ENCODE results near the gene NR1D2.
A peak's percentile ranks its signal among the peaks of the same experiment; 100 is the strongest.
"Not testable (repeated sequence)": the region's sequence is repeated elsewhere in the genome, so short reads cannot be mapped to it uniquely, and the experiment has no call there.

Gene NR1D2

DNA sequence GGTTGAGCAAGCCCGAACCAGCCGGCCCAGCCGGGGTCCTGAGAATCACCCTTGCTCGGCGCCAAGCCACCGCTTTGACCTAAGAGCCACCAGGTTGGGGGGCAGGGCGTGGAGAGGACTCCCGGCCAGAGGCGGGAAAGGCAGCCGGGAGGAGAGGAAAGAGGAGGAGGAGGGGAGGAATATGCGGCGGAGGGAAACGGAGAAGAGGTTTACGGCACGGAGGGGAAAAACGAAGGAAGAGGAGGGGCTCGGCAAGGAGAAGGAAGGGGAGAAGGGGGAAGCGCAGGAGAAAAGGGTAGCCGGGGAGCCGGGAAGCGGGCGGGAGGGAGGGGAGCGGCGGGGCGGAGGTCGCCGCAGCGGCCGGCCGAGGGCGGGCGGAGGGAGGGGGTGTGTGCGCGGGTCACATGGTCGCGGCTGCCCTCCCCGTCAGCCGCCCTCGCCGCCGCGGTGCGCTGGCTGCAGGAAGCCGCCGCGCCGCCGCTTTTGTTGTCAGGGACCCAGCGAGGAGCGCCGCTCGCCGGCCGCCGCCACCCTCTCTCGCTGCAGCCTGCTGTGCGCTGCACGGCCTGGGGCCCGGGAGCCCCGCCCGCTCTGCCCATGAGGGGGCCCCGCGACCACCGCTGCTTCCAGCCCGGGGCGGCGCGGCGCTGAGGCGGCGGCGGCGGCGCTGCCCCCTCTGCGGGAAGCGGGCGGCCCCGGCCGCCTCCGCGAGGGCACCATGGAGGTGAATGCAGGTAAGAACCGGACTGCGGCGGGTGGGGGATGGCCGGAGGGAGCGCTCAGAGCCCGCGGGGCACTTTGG is at the start of gene NR1D2:
NR1D2 (plus strand) TSS at position 426 of the 802 bp plus-strand sequence; CDS start at position 719, 293 bp downstream.
- DNase-seq, result peak; percentile 92

DNA sequence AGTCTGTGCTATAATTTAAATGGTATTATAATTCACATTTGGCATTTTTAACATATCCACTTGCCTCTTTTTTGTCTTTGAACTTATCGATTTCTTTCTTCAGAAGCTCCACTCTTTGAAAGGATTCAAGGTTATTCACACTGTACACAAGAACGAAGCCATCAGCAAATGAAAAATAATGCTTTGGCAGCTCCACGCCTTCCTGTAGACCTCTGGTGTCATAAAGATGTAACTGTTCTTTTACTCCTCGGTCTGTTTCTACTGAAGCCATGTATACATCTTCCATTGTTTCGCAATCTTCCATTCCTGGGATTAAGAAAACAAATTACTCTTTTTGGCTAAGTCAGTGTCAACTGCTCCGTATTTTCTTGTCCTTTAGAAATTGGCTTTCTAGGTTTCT is 44.3 kb upstream of the NR1D2 start:
- no peak for DNase-seq

DNA sequence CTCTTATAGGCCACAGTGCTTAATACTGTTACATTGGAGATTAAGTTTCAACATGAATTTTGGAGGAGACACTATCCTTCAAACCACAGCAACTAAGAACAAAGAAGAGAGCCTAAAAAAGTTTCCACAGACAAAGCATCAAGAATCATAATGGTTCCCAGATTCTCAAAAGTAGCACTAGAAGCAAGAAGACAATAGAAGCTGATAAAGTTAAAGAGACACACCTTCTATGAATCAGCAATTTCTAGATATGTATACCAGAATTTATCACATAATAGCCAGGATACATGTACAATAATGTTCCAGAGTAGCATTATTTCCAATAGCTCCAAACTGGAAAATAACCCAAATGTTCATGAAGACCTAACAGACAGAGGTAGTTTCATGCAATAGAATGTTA is 40.5 kb upstream of the NR1D2 start:
- peak; percentile 46 for DNase-seq

DNA sequence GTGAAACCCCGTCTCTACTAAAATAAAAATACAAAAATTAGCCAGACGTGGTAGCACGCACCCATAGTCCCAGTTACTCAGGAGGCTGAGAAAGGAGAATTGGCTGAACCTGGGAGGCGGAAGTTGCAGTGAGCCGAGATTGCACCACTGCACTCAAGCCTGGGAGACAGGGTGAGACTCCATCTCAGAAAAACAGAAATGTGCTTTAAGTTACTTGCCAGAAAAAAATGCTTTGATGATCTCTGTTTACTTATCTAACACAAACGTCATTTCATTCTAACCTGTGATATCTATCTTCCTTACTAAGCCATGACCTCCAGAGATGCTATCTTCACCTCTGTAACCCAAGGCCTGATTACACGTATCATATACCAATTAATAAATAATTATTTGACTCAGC is 35.7 kb upstream of the NR1D2 start:
- DNase-seq, result no peak

DNA sequence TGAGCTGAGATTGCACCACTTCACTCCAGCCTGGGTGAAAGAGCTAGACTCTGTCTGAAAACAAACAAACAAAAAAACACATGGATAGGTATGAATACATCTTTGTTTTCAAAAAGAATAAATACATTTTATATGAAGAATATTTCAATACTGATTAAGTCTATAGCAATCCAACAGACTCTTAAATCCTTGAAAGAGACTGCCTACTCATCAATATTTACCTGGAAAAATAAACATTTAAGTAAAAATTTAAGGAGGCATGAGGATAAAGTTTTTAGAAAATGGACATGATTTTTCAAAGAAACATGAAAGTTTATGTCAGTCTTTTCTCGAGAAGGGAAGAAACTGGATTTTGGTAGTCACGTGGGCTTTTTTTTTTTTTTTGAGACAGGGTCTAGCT is 33.7 kb upstream of the NR1D2 start:
- no peak for DNase-seq

DNA sequence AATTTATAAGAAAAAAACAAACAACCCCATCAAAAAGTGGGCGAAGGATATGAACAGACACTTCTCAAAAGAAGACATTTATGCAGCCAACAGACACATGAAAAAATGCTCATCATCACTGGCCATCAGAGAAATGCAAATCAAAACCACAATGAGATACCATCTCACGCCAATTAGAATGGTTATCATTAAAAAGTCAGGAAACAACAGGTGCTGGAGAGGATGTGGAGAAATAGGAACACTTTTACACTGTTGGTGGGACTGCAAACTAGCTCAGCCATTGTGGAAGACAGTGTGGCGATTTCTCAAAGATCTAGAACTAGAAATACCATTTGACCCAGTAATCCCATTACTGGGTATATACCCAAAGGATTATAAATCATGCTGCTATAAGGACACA is 32.8 kb upstream of the NR1D2 start:
- not testable (repeated sequence) for DNase-seq

DNA sequence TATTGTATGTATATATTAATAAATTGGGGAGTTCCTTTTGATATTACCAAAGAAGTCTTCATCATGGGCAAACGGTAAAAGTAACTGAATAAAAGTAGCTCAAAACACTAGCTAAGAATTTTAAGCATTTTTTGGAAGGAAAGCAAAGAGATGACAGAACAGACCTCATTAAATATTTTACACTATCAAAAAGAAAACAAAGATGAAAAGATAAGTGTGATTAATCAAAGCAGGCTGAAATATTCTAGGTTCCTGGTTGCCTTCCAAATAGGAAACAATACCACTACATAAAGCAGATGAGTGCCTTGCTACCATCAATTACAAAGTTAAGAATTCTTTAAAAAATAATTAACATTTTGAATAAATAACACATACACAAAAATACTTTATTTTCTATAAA is 31.9 kb upstream of the NR1D2 start:
- DNase-seq, result no peak

DNA sequence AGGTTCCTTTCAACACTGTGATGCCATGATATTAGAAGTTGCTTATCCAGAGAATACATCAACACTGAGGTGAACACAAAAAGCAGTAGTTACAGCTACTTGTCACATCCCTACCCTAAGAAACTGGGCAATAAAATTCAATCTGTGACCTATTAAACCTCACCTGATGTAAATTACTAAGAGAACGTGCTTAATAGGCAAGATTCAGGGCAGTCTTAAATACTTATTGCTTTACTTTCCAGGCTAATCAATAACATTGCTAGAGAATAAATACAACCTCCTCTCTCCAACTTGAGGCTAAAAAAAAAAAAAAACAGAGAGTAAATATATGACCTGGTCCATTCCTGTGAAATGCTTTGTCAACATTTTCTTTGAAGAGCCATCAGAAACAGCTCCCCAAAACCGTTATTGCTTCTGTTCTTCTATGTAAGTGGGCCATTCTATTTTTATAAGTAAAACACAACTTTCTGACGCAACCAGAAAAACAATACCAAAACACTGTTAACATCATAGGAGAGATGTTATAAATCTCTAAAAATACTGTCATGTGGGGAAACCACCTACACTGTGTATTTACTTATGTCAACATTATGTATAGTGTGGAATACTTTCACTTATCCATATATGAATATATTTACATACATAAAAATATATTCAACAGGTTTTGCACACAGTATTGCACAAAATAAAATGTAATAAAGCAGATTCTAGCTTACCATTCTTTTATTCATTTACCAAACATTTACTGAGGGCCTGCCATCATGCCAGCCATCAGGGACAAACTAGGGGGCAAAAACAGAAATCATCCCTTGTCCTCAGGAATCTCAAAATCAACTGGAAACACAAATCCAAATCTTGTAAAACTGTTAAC is 31.0 kb upstream of the NR1D2 start:
- DNase-seq, result no peak

DNA sequence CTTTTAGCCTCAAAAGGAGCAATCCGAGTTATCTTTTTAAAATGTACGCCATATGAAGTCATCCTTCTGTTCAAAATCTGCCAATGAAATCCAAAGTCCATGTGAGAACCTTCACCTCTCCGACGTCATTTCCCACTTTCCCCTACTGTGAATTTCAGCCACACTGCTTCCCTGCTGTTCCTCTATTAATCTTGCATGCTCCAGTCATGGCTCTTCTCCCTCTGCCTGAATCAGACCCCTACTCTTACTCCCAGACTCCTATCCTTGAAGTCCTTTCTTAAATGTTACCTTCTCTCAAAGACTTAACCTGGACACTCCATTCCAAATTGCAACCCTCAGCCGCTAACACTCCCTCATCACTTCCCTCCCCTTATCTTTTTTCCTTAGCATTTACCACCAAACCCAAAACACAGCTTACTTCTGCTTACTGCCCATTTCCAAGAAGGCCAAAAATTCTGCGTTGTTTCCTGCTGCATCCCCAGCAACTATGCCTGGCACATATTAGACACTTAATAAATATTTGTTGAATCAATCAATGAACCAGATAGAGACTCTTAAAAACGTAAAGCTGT is 29.5 kb upstream of the NR1D2 start:
- peak; percentile 58 for DNase-seq

DNA sequence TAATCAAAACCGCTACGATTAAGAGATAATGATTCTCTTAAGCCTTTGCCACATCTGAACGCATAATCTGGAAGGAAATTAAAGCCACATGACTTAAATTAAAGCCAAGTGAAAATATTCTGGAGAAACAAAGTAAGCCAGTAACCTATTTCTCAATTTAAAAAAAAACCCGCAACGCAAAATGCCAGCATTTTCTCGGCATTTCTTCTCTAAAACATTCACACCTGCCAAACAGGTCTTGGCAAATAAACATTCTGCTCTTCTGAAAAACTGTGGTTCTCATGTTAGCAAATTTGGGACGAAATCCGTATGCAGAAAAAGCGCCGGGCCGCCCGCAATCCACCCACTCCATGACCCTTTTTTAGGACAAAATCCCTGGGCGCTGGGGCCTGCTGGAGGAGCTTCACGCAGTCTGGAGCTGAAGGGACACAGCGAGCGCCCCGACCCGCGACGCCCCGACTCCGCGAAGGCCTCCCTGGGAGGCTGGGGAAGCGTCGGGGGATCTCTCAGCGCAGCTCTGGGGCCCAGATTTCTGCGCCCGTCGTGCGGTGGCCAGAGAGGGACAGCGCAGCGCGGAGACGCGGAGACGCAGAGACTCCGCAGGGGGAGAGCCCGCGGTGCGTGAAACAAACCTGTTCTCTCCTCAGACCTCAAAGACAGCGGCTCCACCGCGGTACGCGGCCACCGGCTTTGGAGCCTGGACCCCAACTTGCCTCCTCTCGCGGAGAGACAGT is 28.8 kb upstream of the NR1D2 start:
- DNase-seq, result no peak

DNA sequence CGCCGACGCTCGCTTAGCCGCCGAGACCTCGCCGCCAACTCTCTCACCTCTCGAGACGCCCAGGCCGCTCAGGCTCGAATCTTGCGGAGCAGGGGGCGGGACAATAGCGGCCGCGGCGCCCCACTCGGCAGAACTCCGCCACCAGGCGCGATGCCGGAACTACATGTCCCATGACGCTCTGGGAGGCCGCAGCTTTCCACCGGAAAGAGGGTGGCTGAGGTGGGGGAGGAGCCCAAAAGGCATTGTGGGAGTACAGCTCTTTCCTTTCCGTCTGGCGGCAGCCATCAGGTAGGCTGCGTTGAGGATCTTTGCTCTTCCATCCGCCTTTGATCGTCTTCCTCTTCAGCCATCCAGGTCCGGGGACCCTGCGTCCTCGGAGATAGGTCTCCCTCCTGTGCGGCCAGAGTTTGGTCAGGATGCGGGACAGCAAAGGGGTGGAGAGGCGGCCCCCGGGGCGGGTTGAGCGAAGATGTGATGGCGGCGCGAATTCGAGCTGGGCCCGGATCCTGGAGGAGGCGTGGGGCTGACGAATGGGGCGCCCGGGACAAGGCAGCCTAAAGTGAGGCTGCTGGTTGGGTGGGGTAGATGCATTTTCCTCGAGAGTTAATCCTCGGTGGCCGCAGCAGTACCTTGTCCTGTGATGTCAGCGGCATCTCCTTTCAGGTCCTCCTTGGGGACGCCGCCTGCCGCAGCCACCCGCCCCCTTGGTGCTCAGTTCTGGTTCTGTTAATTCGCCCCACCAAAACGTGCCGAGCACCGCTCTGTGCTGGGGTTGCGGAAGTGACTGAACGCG is 28.0 kb upstream of the NR1D2 start, which contains the start of the genes NKIRAS1 and RPL15:
NKIRAS1 (minus strand) TSS at position 105 of the 793 bp plus-strand sequence. CDS start 6,086 bp downstream, outside the sequence.
RPL15 (plus strand) TSS at position 247 of the 793 bp plus-strand sequence. CDS start 728 bp downstream, outside the sequence.
- peak; percentile 99 for DNase-seq

DNA sequence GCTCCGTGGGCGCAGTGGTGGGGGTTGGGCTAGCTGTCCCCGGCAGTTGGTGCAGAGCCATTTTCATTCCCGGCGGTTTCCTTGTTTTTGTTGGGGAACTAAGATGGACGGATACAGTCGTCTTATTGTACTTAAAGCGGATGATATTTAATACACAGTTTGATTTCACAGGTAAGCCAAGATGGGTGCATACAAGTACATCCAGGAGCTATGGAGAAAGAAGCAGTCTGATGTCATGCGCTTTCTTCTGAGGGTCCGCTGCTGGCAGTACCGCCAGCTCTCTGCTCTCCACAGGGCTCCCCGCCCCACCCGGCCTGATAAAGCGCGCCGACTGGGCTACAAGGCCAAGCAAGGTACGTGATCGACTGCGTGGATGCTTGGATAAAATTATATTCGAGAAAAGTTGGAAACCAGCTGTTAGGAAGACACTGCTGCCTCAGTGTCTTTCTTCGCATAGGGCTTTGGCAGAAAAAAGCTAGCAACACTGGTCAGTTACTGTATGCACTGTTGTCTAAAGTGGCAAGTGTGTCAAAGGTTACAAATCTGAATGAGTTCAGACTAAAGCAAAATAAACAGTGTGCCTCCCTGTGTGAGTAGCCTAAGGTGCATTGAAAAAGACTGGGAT is 27.3 kb upstream of the NR1D2 start:
- peak; percentile 88 for DNase-seq

DNA sequence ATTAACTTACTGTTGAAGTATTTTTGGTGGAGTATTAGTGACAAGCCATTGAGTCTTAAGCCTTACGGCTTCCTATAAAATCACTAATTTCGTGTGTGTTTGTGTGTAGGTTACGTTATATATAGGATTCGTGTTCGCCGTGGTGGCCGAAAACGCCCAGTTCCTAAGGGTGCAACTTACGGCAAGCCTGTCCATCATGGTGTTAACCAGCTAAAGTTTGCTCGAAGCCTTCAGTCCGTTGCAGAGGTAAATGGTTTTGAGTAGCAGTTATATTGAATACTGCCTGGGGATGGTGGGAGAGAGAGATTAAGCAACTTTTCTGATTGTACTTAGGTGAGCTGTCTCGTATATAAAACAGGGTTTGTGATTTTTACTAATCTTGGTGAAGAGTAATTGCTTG is 26.8 kb upstream of the NR1D2 start:
- DNase-seq, result not testable (repeated sequence)

DNA sequence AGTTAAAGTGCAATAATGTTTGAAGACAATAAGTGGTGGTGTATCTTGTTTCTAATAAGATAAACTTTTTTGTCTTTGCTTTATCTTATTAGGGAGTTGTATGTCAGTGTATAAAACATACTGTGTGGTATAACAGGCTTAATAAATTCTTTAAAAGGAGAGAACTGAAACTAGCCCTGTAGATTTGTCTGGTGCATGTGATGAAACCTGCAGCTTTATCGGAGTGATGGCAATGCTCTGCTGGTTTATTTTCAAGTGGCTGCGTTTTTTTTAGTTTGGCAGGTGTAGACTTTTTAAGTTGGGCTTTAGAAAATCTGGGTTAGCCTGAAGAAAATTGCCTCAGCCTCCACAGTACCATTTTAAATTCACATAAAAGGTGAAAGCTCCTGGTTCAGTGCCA is 25.5 kb upstream of the NR1D2 start:
- DNase-seq, result no peak

DNA sequence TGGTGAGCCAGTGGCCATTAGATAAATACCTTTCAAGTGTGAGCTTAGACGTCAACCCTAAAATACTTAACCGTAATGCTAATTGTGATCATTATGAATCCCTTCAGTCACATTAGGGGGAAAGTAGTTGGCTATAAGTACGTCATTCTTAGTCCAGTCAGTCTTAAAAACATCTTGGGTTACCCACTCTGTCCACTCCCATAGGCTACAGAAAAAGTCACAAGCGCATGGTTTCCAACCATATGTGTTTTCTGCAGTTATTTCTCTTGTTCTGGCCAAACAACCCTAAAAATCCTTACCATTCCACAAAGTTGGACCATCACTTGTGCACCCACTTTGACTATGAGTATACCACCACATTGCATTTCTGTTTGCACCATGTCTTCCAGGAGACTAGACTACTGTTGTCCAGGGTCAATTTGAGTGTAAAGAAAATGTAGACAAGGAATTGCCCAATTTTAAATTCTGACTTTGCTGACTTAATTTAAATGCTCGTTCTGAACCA is 24.9 kb upstream of the NR1D2 start:
- DNase-seq, result no peak

DNA sequence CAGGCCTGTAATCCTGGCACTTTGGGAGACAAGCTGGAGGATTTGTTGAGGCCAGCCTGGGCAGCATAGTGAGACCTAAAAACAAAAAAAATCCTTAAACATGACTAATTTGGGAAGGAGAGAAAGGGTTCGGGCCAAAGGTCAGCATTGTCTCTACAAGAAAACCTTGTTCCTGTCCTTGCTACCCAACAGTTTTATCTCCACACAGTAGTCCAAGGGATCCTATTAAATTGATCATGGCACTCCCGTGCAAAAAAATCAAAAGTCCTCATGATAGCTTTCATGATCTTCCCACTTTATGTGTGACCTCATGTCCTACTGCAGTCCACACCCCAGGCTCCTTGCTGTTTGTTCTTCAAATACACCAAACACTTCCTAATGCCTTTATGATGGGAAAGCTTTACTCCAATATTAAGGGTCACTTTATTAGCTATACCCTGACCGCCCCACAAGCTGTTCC is 24.0 kb upstream of the NR1D2 start:
- peak; percentile 48 for DNase-seq

DNA sequence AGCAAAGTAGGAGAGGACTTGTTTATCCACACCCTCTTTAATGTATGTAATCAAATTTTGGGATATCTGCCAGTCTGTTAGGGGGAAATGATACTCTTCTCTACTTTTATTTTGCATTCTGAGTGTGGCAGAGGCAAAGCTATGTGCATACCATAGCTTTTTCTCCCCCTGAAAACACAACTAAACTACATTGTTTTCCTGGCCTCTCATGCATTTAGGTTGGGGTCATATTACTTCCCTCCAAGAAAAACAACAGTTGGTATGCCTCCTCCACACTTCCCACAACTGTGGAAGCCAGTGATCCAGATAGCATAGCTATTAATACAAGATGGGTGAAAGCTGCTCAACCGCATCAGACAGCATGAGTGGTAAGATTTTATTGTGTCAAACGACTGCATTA is 21.3 kb upstream of the NR1D2 start:
- DNase-seq, result no peak

DNA sequence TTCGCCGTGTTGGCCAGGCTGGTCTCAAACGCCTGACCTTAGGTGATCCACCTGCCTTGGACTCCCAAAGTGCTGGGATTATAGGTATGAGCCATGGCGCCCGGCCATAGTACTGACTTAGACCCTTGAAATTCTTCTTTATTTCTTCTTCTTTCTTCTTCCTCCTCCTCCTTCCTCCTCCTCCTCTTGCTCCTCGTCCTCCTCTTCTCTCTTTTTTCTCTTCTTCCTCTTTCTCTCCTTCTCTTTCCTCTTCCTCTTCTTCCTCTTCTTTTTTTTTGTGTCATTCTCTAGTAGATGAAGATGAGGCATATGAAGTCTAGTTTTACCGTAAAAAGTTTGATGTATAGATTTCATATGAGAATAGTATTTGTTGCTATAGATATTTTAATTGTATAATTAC is 18.8 kb upstream of the NR1D2 start:
- no peak for DNase-seq

DNA sequence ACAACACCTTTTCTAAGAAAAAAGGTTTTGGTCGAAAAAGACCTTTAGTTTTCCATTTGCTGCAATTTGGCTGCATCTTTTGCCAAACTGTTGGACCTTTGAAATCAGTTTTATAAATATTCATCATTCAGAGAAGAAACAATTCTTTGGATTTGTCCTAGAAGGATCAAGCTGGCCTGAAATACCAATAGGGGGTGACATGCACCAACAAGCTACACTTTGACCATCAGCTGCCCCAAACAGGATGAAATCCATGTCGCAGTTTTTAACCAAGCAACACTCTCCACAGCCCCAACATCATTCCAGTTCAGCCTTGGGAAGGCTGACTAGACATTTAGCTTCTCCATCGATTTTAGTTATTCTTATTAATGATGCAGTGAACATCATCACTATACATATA is 18.4 kb upstream of the NR1D2 start:
- DNase-seq, result no peak

DNA sequence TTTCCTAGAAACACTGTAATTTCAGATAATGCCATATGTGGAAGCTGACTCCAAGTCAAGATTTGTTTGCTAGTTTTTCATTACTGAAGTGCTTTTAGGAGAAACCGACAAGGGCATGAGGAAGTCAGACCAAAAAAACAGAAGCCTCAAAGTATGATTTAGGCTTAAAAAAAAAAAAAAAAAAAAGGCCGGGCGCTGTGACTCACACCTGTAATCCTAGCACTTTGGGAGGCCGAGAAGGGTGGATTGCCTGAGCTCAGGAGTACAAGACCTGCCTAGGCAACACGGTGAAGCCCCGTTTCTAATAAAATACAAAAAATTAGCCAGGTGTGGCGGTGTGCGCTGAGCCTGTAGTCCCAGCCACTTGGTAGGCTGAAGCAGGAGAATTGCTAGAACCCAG is 16.6 kb upstream of the NR1D2 start:
- no peak for DNase-seq

DNA sequence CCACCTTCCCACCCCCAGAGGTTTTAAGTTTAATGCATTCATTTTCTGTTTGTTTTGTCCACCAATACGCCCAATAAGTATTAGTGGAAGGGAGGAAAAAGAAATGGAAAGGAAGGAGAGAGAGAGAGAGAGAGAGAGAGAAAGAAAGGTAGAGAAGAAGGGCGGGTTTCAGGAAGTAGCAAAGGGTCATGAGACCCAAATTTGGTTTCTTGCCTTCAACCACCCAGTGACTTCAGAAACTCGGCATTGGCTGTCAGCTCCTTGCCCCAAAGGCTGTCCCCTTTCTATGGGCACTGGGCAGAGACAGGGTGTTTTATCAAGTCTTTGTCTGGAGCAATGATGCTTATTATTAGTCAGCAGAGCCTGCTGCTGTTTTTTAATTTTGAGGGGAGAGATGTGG is 13.5 kb upstream of the NR1D2 start:
- no peak for DNase-seq

All from hematopoietic multipotent progenitor cell treated with erythropoietin and hydrocortisone succinate and interleukin-3 and kit ligand, for 4 days (in vitro differentiated cells).